SK-MEL-5 (cell line): Measurements from ENCODE around the gene ASTN2. TPM values are rescaled to one million over a fixed set of nuclear protein-coding genes. Genes with fewer than 3 reads are reported as not detected.

ENCODE experiments used
- DNase-seq: peaks from one replicate; pipeline ENCODE4 v3.0.0-alpha.2; 2016; ENCODE audit warnings: low read depth, low spot score
- in situ Hi-C: cut with HindIII; loops from 2 replicates; pipeline ENCODE4 v1.10.0; 2016; ENCODE audit warnings: low sequenced_read_pairs, high pct_unique_total_duplicates, low pct_unique_long_range_greater_than_20kb
- total RNA-seq: library from RNA; depleted of rRNA; stranded (reverse); fragments of >200 nt; shearing (Covaris generic); gene quantifications from 2 replicates; pipeline ENCODE4 v1.2.3, GENCODE V29; 2014

The ASTN2 gene
- total RNA-seq, 1 experiment from 2014 or later: 11.9 TPM

- in situ Hi-C loops: no loop called here
- no peak for DNase-seq
These were observed 292.8 kb downstream of the ASTN2 start for GRCh38 chr9:117122102-117122501.

GRCh38 chr9:117121316-117121715 is 293.5 kb downstream of the ASTN2 start:
- in situ Hi-C loops: no loop called here
- no peak for DNase-seq

GRCh38 chr9:117120061-117120460 is 294.8 kb downstream of the ASTN2 start:
- in situ Hi-C loops: no loop called here
- no peak for DNase-seq

- in situ Hi-C loops: no loop called here
These were observed 298.8 kb downstream of the ASTN2 start for GRCh38 chr9:117116084-117116483.

GRCh38 chr9:117114768-117115167 is 300.1 kb downstream of the ASTN2 start:
- in situ Hi-C loops: no loop called here
- DNase-seq: peak; percentile 4

More at GRCh38 chr9:117116084-117116483, 298.8 kb downstream of the ASTN2 start:
- no peak for DNase-seq

GRCh38 chr9:117104716-117105495 is 310.0 kb downstream of the ASTN2 start:
- in situ Hi-C loops: no loop called here
- DNase-seq: no peak

GRCh38 chr9:117104206-117104605 is 310.7 kb downstream of the ASTN2 start:
- DNase-seq: no peak
- in situ Hi-C loops: no loop called here

- in situ Hi-C loops: no loop called here
- DNase-seq: no peak
These were observed 311.3 kb downstream of the ASTN2 start for GRCh38 chr9:117103438-117104110.

- in situ Hi-C loops: no loop called here
- no peak for DNase-seq
These were observed 313.8 kb downstream of the ASTN2 start for GRCh38 chr9:117101008-117101407.

- in situ Hi-C loops: no loop called here
- no peak for DNase-seq
These were observed 316.5 kb downstream of the ASTN2 start for GRCh38 chr9:117098331-117098730.

GRCh38 chr9:117097761-117098160 is 317.1 kb downstream of the ASTN2 start:
- DNase-seq: no peak
- in situ Hi-C loops: no loop called here

GRCh38 chr9:117096138-117096537 is 318.7 kb downstream of the ASTN2 start:
- in situ Hi-C loops: no loop called here
- DNase-seq: no peak

- in situ Hi-C loops: no loop called here
- DNase-seq: no peak
These were observed 319.8 kb downstream of the ASTN2 start for GRCh38 chr9:117095081-117095480.

GRCh38 chr9:117093891-117094844 is 320.7 kb downstream of the ASTN2 start:
- no peak for DNase-seq
- in situ Hi-C loops: no loop called here

GRCh38 chr9:117092582-117092981 is 322.3 kb downstream of the ASTN2 start:
- in situ Hi-C loops: no loop called here
- no peak for DNase-seq

- DNase-seq: no peak
- in situ Hi-C loops: no loop called here
These were observed 323.3 kb downstream of the ASTN2 start for GRCh38 chr9:117091529-117091928.

- in situ Hi-C loops: no loop called here
- DNase-seq: no peak
These were observed 326.1 kb downstream of the ASTN2 start for GRCh38 chr9:117088786-117089185.

- in situ Hi-C loops: no loop called here
These were observed 326.7 kb downstream of the ASTN2 start for GRCh38 chr9:117088140-117088539.

More at GRCh38 chr9:117088140-117088539, 326.7 kb downstream of the ASTN2 start:
- no peak for DNase-seq
